HG03135 (cell line): Measurements from ENCODE around the gene GIT2.
"Not testable (repeated sequence)": the region's sequence is repeated elsewhere in the genome, so short reads cannot be mapped to it uniquely, and the experiment has no call there.

ENCODE experiments used
- ATAC-seq: cut with Tn5 transposase; IDR thresholded peaks from one replicate; pipeline ENCODE4 v1.9.1; 2021; ENCODE audit warnings: mild to moderate bottlenecking, moderate library complexity; ENCODE audit not compliant: unreplicated experiment

The GIT2 gene, protein sequence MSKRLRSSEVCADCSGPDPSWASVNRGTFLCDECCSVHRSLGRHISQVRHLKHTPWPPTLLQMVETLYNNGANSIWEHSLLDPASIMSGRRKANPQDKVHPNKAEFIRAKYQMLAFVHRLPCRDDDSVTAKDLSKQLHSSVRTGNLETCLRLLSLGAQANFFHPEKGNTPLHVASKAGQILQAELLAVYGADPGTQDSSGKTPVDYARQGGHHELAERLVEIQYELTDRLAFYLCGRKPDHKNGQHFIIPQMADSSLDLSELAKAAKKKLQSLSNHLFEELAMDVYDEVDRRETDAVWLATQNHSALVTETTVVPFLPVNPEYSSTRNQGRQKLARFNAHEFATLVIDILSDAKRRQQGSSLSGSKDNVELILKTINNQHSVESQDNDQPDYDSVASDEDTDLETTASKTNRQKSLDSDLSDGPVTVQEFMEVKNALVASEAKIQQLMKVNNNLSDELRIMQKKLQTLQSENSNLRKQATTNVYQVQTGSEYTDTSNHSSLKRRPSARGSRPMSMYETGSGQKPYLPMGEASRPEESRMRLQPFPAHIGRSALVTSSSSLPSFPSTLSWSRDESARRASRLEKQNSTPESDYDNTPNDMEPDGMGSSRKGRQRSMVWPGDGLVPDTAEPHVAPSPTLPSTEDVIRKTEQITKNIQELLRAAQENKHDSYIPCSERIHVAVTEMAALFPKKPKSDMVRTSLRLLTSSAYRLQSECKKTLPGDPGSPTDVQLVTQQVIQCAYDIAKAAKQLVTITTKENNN

GRCh38 chr12:109995686-109996482, at the start of gene GIT2:
GIT2 (minus strand) TSS chr12:109996368; CDS start chr12:109996224, 144 bp downstream.
- peak; percentile 53 for ATAC-seq

GRCh38 chr12:110042264-110042663, 46.1 kb upstream of the GIT2 start:
- ATAC-seq, result no peak

DNA sequence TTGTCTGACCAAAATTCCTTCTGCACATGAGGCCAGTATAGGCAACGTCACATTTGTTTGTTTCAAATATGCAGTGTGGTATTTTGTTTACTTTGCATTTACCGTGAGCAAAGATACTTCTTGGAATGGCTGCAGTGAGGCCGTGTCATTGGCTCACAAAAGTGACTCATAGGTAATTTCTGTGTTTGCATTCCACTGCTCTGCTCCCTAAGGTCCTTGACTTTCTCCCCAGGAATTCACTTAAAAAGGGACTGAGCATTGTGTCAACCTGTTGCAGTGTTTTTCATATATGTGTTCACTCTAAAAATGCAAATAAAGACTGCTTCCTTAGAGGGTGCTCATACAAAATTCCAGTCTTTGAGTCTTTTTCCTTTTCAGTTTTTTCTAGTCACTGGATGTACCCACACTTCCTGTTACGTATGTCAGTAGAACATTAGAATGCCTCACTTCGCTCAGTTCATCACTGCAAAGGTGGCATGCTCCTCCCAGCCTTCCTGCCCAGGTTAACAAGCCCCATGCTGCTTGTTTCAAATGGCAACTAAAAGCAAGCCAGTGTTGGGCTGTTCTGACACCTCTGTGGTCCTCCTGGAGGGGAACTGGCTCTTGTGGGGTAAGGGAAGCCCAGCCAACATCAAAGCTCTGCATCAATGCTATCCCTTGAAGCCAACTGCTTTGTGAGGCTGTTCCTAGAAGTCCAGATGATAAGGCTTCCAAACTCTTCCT, 43.1 kb upstream of the GIT2 start:
- ATAC-seq, result no peak

DNA sequence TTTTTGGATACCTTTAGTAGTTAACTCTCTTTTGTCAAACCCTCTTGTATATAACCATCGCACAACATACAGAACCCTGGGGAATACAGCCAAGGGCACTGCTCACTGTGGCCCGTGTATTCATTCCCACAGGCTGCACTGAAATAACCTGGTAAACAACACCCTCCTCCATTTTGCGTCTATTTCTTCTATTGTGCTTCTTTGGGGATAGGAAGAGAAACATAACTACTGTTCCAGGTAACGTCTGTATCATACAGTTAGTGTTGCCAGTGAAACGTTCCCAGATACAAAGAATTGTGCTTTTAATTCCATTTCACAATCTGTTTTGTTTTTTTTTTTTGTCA, 42.5 kb upstream of the GIT2 start:
- ATAC-seq, result no peak

GRCh38 chr12:110037315-110037714, 41.1 kb upstream of the GIT2 start:
- ATAC-seq, result no peak

GRCh38 chr12:110035534-110036104, 39.5 kb upstream of the GIT2 start:
- ATAC-seq, result no peak

GRCh38 chr12:110033888-110034287, 37.7 kb upstream of the GIT2 start:
- no peak for ATAC-seq

- no peak for ATAC-seq
These were observed 33.2 kb upstream of the GIT2 start for GRCh38 chr12:110029290-110029815.

DNA sequence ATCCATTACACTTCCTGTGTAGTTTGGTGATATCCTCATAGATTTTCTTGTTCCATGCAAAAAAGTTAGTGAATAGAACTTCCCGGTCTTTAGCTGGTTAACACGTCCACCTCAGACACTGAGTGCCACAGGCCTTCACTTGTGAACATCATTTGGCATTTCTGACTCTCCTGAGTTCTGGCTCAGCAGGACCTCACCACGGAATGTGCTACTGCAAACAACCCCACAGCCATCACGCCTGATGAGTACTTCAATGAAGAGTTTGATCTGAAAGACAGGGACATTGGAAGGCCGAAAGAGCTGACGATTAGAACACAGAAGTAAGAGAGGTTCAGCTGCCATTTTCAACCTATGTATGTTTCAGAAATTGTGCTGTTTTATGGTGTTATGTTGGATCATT, 32.2 kb upstream of the GIT2 start:
- no peak for ATAC-seq

DNA sequence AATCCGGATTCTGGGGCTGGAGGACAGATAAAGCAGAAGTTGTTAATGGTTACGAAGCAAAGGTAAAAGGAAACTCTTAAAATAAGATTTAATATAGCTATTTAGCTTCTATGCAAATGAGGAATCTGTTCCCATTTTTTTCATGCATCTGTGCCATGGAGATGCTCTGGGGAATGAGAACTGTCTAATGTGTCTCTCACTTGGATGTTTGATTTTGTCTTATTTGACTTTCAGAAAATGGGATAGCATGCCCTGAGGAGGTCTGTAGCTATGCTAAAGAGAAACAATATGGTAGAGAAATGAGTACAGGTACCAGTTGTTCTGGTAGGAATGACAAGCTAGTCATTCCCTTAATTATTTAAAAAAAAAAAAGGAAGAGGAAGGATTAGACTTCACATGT, 27.9 kb upstream of the GIT2 start:
- no peak for ATAC-seq

GRCh38 chr12:110023059-110023980, 27.2 kb upstream of the GIT2 start:
- no peak for ATAC-seq

GRCh38 chr12:110020956-110021355, 24.8 kb upstream of the GIT2 start:
- no peak for ATAC-seq

DNA sequence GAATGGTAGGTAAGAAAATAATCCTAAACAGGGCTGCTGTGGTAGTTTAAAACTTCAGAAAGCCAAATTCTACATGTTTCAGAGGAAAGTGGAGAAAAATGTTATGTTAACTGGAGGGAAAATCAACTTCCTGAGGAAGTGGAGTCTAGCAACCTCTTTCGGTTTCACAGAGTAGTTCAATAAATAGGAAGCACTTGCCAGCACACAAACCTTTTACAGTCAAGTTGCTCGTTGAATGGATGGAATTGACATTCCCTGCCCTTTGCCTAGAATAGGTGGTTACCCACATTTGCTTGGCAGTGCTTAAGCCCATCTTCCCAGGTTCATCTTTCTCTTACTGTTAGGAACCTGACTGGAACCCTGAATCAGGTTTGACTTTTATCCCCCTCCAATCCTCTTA, 19.0 kb upstream of the GIT2 start:
- ATAC-seq, result no peak

DNA sequence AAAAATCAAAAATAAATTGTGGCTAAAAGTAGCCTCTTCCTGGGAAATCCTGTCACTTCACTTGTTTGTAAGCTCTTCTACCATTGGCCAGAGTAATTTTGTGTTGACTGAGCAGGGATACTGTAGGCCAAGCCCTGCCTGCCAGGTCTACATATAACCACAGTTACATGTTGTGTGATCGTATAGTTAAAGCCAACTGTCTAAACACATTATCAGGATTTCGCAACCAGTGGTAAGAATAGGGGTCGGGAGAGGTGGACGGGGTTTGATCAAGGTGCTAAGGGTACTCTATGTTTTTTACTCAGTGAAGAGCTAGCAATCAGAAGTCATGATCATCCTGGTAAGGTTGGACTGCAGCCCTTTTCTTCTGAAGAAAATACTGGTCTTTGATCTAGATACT, 16.5 kb upstream of the GIT2 start:
- ATAC-seq, result no peak

DNA sequence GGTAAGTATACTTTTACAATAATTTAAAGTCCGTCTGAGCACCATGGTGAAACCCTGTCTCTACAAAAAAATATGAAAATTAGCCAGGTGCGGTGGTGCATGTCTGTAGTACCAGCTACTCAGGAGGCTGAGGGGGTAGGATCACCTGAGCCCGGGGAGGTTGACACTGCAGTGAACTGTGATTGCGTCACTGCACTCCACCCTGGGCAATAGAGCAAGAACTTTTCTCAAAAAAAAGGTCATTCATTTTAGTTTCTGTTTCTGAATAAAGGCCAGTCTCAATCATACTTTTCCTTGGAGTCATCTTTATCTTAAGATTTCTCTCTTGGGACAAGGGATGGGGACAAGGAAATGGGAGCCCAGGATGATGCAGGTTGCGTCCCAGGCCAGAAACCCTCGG, 16.0 kb upstream of the GIT2 start:
- peak; percentile 60 for ATAC-seq

- no peak for ATAC-seq
These were observed 14.9 kb upstream of the GIT2 start for GRCh38 chr12:110010853-110011723.

GRCh38 chr12:110008681-110009398, 12.7 kb upstream of the GIT2 start:
- not testable (repeated sequence) for ATAC-seq

DNA sequence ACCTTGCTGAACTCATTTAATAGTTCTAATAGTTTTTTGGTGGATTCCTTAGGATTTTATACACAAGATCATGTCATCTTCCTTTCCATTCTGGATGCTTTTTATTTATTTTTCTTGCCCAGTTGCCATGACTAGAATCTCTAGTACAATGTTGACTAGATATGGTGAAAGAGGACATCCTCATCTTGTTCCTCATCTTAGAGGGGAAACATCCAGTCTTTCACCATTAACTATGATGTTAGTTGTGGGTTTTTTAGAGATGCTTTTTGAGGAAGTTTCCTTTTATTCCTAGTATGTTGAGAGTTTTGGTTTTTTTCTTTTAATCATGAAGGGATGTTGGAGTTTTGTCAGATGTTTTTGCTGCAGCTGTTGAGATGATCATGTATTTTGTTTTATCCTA, 11.7 kb upstream of the GIT2 start:
- no peak for ATAC-seq
